NT2/D1 (cell line): ENCODE measurements around the gene CASP7.

Experiments
- YY1 ChIP-seq: IDR thresholded peaks from 2 replicates; pipeline ENCODE4 v1.6.1; 2011; ENCODE audit not compliant: insufficient read length, insufficient read depth
- ZNF274 ChIP-seq: IDR thresholded peaks from 2 replicates; pipeline ENCODE4 v1.6.1; 2011; ENCODE audit warnings: mild to moderate bottlenecking, low read depth, low read length

DNA sequence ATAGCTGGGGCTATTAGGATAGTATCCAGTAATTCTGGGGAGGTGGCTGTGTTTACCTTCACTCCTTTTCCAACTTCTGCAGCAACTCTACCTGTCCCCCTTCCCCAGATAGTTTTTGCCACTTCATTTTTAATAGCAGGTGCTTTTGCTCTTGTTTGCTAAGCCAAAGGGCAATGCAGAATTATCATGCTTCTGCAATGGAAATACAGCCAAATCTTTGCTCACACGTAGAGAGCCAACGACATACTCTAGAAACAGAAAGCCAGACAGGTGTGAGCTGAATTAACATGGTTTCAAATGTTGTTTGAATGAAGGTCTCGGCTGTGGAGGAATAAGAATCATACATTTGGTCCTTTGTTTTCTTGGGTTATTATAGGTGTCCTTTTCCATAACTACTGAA is 86.2 kb downstream of the CASP7 start:
- TF ChIP-seq ZNF274 (no peak), YY1 (no peak)
